HL-60 (cell line): ENCODE data around the gene DAPP1.

Experiments
- GABPA ChIP-seq: IDR thresholded peaks from 2 replicates; pipeline ENCODE4 v1.6.1; 2012; ENCODE audit warnings: low read depth
- POLR2AphosphoS5 ChIP-seq: IDR thresholded peaks from 2 replicates; pipeline ENCODE4 v1.6.1; 2012; ENCODE audit warnings: low read depth
- TF ChIP-seq, protein P1 (sequence below): IDR thresholded peaks from one replicate; pipeline ENCODE4 v1.5.1; 2011; ENCODE audit warnings: low read length, control low read depth, inconsistent platforms; ENCODE audit not compliant: insufficient read depth
- TF ChIP-seq, protein P2 (sequence below): IDR thresholded peaks from 2 replicates; pipeline ENCODE4 v1.6.1; 2012; ENCODE audit warnings: low read depth; ENCODE audit not compliant: insufficient replicate concordance

GRCh38 chr4:99811117-99811516 lies 5.5 kb upstream of the DAPP1 start:
- TF ChIP-seq, protein P1, sequence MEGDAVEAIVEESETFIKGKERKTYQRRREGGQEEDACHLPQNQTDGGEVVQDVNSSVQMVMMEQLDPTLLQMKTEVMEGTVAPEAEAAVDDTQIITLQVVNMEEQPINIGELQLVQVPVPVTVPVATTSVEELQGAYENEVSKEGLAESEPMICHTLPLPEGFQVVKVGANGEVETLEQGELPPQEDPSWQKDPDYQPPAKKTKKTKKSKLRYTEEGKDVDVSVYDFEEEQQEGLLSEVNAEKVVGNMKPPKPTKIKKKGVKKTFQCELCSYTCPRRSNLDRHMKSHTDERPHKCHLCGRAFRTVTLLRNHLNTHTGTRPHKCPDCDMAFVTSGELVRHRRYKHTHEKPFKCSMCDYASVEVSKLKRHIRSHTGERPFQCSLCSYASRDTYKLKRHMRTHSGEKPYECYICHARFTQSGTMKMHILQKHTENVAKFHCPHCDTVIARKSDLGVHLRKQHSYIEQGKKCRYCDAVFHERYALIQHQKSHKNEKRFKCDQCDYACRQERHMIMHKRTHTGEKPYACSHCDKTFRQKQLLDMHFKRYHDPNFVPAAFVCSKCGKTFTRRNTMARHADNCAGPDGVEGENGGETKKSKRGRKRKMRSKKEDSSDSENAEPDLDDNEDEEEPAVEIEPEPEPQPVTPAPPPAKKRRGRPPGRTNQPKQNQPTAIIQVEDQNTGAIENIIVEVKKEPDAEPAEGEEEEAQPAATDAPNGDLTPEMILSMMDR: no peak
- TF ChIP-seq, protein P2, sequence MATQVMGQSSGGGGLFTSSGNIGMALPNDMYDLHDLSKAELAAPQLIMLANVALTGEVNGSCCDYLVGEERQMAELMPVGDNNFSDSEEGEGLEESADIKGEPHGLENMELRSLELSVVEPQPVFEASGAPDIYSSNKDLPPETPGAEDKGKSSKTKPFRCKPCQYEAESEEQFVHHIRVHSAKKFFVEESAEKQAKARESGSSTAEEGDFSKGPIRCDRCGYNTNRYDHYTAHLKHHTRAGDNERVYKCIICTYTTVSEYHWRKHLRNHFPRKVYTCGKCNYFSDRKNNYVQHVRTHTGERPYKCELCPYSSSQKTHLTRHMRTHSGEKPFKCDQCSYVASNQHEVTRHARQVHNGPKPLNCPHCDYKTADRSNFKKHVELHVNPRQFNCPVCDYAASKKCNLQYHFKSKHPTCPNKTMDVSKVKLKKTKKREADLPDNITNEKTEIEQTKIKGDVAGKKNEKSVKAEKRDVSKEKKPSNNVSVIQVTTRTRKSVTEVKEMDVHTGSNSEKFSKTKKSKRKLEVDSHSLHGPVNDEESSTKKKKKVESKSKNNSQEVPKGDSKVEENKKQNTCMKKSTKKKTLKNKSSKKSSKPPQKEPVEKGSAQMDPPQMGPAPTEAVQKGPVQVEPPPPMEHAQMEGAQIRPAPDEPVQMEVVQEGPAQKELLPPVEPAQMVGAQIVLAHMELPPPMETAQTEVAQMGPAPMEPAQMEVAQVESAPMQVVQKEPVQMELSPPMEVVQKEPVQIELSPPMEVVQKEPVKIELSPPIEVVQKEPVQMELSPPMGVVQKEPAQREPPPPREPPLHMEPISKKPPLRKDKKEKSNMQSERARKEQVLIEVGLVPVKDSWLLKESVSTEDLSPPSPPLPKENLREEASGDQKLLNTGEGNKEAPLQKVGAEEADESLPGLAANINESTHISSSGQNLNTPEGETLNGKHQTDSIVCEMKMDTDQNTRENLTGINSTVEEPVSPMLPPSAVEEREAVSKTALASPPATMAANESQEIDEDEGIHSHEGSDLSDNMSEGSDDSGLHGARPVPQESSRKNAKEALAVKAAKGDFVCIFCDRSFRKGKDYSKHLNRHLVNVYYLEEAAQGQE: no peak
- no peak for TF ChIP-seq POLR2AphosphoS5
- TF ChIP-seq GABPA: no peak
